ENCODE data around the gene GPR78.

- TF ChIP-seq POLR2AphosphoS5 (IDR thresholded peaks at IDR 0.05) (no peak), POLR2A (IDR thresholded peaks at IDR 0.05) (no peak)
Observed at GRCh38 chr4:8609406-8609805, 29.2 kb downstream of the GPR78 start.

Measured in prostate gland (tissue), 1 donor.